ENCODE results near the gene PKD2. TPM values are rescaled to one million over a fixed set of nuclear protein-coding genes. Genes with fewer than 3 reads are reported as not detected.
A peak's percentile ranks its signal among the peaks of the same experiment; 100 is the strongest.

PKD2 gene
- total RNA-seq, 1 donor from 2014 or later, result 12.4 TPM

- FAIRE-seq (no peak), DNase-seq (ENCODE audit: low read depth) (no peak)
- no peak overlapping the region for H3K4me3 ChIP-seq (ENCODE audit: low read depth, low read length)
- H3K27me3 ChIP-seq (ENCODE audit: control insufficient read depth, insufficient read depth, low read length), result no peaks in the 10 kb centered on the region
- H3K36me3 ChIP-seq (ENCODE audit: control insufficient read depth, insufficient read depth, low read length), result peaks cover 2% of the 10 kb centered on the region
- no peak for TF ChIP-seq CTCF (IDR thresholded peaks at IDR 0.05; ENCODE audit: insufficient read depth, low read length, severe bottlenecking)
Observed at GRCh38 chr4:88077911-88078524, 70.6 kb downstream of the PKD2 start.

- H3K4me3 ChIP-seq (ENCODE audit: low read depth, low read length), result no peak overlapping the region
- peaks cover 2% of the 10 kb centered on the region for H3K36me3 ChIP-seq (ENCODE audit: control insufficient read depth, insufficient read depth, low read length)
- DNase-seq (ENCODE audit: low read depth), result peak; percentile 25
- no peak for FAIRE-seq
- no peaks in the 10 kb centered on the region for H3K27me3 ChIP-seq (ENCODE audit: control insufficient read depth, insufficient read depth, low read length)
- TF ChIP-seq CTCF (IDR thresholded peaks at IDR 0.05; ENCODE audit: insufficient read depth, low read length, severe bottlenecking), result no peak
Observed at GRCh38 chr4:88078579-88078978, 71.1 kb downstream of the PKD2 start.

- FAIRE-seq (no peak), DNase-seq (ENCODE audit: low read depth) (no peak)
- no peaks in the 10 kb centered on the region for H3K36me3 ChIP-seq (ENCODE audit: control insufficient read depth, insufficient read depth, low read length)
- H3K27me3 ChIP-seq (ENCODE audit: control insufficient read depth, insufficient read depth, low read length), result no peaks in the 10 kb centered on the region
- TF ChIP-seq CTCF (IDR thresholded peaks at IDR 0.05; ENCODE audit: insufficient read depth, low read length, severe bottlenecking), result no peak
- no peak overlapping the region for H3K4me3 ChIP-seq (ENCODE audit: low read depth, low read length)
Observed at GRCh38 chr4:88080626-88081025, 73.2 kb downstream of the PKD2 start.

GRCh38 chr4:88087004-88087403 is 79.6 kb downstream of the PKD2 start:
- DNase-seq (ENCODE audit: low read depth) (no peak), FAIRE-seq (no peak)
- Histone ChIP-seq H3K27me3 (ENCODE audit: control insufficient read depth, insufficient read depth, low read length) (no peaks in the 10 kb centered on the region), H3K36me3 (ENCODE audit: control insufficient read depth, insufficient read depth, low read length) (no peaks in the 10 kb centered on the region), H3K4me3 (ENCODE audit: low read depth, low read length) (no peak overlapping the region)
- TF ChIP-seq CTCF (IDR thresholded peaks at IDR 0.05; ENCODE audit: insufficient read depth, low read length, severe bottlenecking), result no peak

GRCh38 chr4:88090898-88091297 is 83.5 kb downstream of the PKD2 start:
- FAIRE-seq (no peak), DNase-seq (ENCODE audit: low read depth) (no peak)
- Histone ChIP-seq H3K36me3 (ENCODE audit: control insufficient read depth, insufficient read depth, low read length) (no peaks in the 10 kb centered on the region), H3K27me3 (ENCODE audit: control insufficient read depth, insufficient read depth, low read length) (no peaks in the 10 kb centered on the region), H3K4me3 (ENCODE audit: low read depth, low read length) (no peak overlapping the region)
- TF ChIP-seq CTCF (IDR thresholded peaks at IDR 0.05; ENCODE audit: insufficient read depth, low read length, severe bottlenecking), result no peak

GRCh38 chr4:88091378-88091777 is 83.9 kb downstream of the PKD2 start:
- TF ChIP-seq CTCF (IDR thresholded peaks at IDR 0.05; ENCODE audit: insufficient read depth, low read length, severe bottlenecking), result no peak
- H3K36me3 ChIP-seq (ENCODE audit: control insufficient read depth, insufficient read depth, low read length), result no peaks in the 10 kb centered on the region
- H3K27me3 ChIP-seq (ENCODE audit: control insufficient read depth, insufficient read depth, low read length), result no peaks in the 10 kb centered on the region
- FAIRE-seq, result no peak
- no peak for DNase-seq (ENCODE audit: low read depth)
- H3K4me3 ChIP-seq (ENCODE audit: low read depth, low read length), result no peak overlapping the region

All from bronchial epithelial cell (primary cell).